ES-I3 (cell line): ENCODE data around the gene NCAM1.

Source experiments
- H3K36me3 ChIP-seq: 2 replicates; pipeline ENCODE4 v1.6.1; 2013; ENCODE audit warnings: mild to moderate bottlenecking, low read length, control low read depth, moderate library complexity; ENCODE audit not compliant: insufficient read depth
- H3K4me1 ChIP-seq: 2 replicates; pipeline ENCODE4 v1.6.1; 2013; ENCODE audit warnings: mild to moderate bottlenecking, control low read depth, low read length; ENCODE audit not compliant: insufficient read depth
- H3K9ac ChIP-seq: 2 replicates; pipeline ENCODE4 v1.6.1; 2013; ENCODE audit warnings: low read depth, mild to moderate bottlenecking, low read length, moderate library complexity
- H3K9me3 ChIP-seq: 2 replicates; pipeline ENCODE4 v1.6.1; 2013; ENCODE audit warnings: mild to moderate bottlenecking, low read length, moderate library complexity; ENCODE audit not compliant: control insufficient read depth, insufficient read depth

The NCAM1 gene

GRCh38 chr11:113319085-113319484 lies 357.9 kb downstream of the NCAM1 start:
- no peaks in the 10 kb centered on the region for H3K36me3 ChIP-seq
- H3K9ac ChIP-seq, result no peak overlapping the region
- peaks cover 3% of the 10 kb centered on the region; the same call in 1 of the 2 replicates for H3K4me1 ChIP-seq
- H3K9me3 ChIP-seq, result no peaks in the 10 kb centered on the region

GRCh38 chr11:113322158-113322557 lies 360.9 kb downstream of the NCAM1 start:
- H3K9ac ChIP-seq, result no peak overlapping the region
- H3K4me1 ChIP-seq, result no peaks in the 10 kb centered on the region
- no peaks in the 10 kb centered on the region for H3K36me3 ChIP-seq
- H3K9me3 ChIP-seq, result no peaks in the 10 kb centered on the region

GRCh38 chr11:113324250-113324649 lies 363.0 kb downstream of the NCAM1 start:
- Histone ChIP-seq H3K9ac (no peak overlapping the region), H3K9me3 (no peaks in the 10 kb centered on the region), H3K4me1 (no peaks in the 10 kb centered on the region), H3K36me3 (no peaks in the 10 kb centered on the region)
